GM21825 (cell line): Measurements from ENCODE around the gene CD99.
A peak's percentile ranks its signal among the peaks of the same experiment; 100 is the strongest.

Source experiments
- ATAC-seq: cut with Tn5 transposase; IDR thresholded peaks from one replicate; pipeline ENCODE4 v1.9.1; 2021; ENCODE audit warnings: mild to moderate bottlenecking, moderate library complexity; ENCODE audit not compliant: unreplicated experiment

CD99 gene, protein sequence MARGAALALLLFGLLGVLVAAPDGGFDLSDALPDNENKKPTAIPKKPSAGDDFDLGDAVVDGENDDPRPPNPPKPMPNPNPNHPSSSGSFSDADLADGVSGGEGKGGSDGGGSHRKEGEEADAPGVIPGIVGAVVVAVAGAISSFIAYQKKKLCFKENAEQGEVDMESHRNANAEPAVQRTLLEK

GRCh38 chrX:2690856-2691542 is at the start of gene CD99:
CD99 (plus strand) TSS chrX:2691295; CDS start chrX:2691361, 66 bp downstream.
- peak; percentile 89 for ATAC-seq

DNA sequence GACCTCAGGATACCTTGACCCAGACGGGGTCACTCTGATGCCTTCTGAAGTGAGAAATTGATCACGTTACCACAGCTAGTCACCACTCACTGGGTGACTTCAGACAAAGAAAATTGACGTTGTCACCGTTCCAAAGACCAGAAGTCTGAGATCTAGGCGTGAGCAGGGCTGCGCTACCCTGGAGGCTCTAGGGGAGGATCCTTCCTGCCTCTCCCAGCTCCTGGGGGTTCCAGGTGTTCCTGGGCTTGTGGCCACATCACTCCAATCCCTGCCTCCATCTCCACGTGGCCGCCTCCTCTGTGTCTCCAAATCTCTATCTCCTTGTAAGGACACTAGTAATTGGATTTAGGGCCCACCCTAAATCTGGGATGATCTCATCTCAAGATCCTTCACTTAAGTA is 48.9 kb upstream of the CD99 start:
- no peak for ATAC-seq

DNA sequence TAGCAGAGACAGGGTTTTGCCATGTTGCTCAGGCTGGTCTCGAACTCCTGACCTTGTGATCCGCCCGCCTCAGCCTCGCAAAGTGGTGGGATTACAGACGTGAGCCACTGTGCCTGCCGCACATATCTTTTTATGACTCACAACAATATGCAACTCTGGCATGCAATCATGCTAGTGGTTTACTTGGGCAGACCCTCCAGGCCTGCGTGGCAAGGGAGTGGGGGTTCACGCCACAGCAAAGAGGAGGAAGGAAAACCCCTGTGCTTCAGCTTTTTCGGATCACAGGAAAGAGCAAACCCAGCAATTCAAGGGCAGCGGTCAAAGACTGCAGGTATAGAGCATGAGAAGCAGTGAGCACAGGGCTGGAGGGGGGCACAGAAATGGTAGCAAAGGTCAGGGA is 48.3 kb upstream of the CD99 start:
- no peak for ATAC-seq

DNA sequence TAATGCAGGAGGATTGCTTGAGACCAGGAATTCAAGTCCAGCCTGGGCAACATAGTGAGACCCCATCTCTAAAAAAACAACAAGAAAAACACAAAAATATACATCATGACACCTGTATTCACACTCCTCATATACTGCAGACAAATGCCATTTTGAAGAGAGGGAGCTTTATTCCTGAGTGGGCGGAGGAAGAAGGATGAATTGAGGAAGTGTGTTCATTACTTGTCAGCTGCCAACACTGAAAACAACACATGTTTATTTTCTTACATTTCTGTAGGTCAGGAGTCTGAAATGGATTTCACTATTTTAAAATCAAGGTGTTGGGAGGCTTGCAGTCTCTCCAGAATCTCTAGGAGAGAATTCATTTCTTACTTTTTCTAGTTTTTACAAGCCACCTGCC is 47.2 kb upstream of the CD99 start:
- no peak for ATAC-seq

- ATAC-seq: no peak
Measured at GRCh38 chrX:2645563-2645962, 45.5 kb upstream of the CD99 start.

GRCh38 chrX:2647627-2648026 is 43.5 kb upstream of the CD99 start:
- no peak for ATAC-seq

DNA sequence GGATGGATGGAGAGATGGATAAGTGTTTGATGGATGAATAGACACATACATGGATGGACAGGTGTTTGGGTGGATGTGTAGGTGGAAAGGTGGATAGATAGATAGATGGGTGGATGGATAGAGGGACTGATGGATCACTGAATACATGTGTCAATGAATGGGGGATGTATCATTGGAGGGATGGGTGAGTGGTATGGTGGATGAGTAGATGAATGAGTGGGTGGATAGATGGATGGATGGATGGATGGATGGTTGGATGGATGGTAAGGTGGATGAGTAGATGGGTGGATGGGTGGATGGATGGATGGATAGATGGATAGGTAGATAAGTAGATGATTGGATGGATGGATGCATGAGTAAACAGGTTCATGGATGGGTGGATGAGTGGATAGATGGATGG is 41.1 kb upstream of the CD99 start:
- ATAC-seq: no peak

DNA sequence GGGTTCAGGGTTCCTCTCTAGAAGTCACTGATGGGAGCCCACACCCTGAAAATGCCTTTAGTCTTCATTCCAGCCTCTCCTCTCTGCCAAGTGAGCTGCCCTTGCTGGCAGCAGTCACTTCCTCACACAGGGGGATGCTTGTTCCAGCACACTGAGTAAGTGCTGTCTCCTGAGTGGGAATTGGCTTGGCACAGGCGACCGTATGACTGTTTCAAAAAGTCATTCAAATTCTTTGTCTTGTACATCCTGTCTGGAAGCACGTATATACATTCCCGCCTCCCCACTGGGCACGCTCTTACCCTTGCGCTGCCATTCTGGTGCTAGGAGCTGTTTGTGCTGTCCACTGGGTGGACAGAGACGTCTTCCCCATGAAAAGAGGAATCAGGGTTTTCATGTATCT is 40.2 kb upstream of the CD99 start:
- no peak for ATAC-seq

GRCh38 chrX:2652106-2652505 is 39.0 kb upstream of the CD99 start:
- ATAC-seq: no peak

DNA sequence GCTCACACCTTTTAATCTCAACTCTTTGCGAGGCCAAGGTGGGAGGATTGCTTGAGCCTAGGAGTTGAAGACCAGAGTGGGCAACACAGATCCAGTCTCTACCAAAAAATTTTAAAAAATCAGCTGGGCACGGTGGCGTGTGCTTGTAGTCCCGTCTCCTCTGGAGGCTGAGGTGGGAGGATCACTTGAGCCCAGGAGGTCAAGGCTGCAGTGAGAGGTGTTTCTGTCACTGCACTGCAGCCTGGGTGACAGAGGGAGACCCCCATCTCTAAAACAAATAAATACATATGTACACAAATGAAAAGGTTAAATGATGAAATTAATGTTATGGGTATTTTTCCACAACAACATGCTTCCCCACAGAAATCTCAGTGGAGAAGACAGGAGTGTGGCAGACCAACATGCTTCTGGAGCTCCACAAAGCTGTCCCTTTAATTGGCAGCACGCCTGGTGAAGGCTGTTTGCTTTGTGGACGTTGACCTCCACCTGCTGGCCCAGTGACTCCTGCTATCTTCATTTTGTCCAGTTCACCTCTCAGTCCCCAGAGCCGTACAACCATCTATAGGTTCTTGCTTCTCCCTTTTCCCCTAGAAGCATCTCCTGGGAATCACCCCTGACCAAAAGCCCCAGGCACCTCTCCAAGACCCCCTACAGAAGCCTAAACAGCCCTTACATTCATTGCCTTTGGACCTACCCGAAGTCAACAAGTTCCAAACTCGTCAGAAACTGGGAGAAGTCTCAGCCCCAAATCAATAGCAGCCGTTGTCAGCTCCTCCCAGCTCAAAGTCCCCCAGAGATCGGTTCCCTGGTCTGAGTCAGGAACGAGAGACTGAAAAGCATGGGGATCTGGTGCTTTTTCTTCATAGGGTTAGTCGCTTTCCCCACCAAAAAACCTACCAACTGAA is 36.4 kb upstream of the CD99 start:
- ATAC-seq: no peak

- ATAC-seq: no peak
Measured at GRCh38 chrX:2656257-2656836, 34.7 kb upstream of the CD99 start.

GRCh38 chrX:2657532-2658113 is 33.5 kb upstream of the CD99 start:
- ATAC-seq: no peak

DNA sequence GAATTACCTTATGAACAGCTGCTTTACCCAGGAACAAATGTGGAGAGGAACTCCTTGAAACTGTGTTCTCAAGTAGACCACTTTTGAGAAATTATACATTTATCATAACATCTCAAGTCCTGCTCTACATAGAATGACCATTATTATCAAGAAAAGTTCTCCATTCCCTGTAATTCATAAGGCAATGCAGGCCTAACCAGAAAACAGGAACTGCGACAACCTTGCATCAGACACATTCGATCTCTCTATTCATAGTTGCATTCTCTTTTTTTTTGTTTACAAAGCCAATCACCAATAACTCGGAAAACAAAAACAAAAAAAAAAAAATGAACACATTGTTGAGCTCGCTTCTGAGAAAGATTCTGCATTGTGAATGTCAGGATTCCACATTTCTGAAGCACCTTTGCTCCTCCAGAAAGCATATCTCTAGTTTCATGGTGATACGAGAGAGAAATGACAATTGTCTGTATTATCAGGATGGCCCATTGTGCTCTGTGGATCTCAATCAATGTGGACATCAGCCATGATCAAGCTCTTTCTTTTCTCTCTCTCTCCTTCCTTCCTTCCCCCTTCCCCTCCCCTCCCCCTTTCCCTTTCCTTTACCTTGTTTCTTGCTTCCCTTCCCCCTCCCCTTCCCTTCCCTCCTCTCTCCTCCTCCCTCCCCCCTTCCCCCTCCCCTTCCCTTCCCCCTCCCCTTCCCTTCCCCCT is 32.4 kb upstream of the CD99 start:
- ATAC-seq: no peak

DNA sequence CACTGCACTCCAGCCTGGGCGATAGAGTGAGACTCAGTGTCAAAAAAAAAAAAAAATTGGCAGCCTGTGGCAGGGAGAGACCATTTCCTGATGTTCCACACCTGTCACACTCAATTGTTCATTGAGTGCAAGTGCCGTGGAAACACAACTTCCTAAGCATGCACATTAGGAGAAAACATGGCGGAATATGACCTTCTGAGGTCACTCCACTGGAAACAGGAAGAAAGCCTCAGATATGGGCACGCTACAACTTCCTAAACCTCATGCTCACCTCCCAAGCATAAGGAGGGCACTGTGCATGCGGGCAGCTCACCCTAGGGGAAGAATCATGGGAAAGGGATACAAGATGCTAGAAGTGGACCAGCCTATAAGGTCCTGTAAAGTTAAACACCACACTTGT is 28.5 kb upstream of the CD99 start:
- ATAC-seq: no peak

GRCh38 chrX:2664502-2664901 is 26.6 kb upstream of the CD99 start:
- no peak for ATAC-seq

GRCh38 chrX:2665387-2666304 is 25.4 kb upstream of the CD99 start:
- ATAC-seq: no peak

DNA sequence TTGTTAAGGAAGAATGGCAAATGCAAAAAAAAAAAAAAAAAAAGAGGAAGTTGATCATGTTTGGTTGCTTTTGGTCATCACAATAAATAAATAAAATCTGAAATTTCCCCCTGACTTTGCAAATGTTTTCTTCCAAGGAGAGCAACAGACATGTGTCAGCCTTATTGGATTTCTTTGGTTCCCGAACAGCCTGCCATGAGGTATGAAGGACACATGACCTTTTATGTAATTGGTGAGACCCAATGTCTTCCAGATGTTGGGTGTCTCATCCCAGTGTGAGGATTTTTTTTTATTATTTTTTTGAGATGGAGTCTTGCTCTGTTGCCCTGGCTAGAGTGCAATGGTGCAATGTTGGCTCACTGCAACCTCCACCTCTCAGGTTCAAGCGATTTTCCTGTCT is 24.6 kb upstream of the CD99 start:
- ATAC-seq: no peak

- ATAC-seq: no peak
Measured at GRCh38 chrX:2670978-2671377, 20.1 kb upstream of the CD99 start.

GRCh38 chrX:2672084-2672483 is 19.0 kb upstream of the CD99 start:
- no peak for ATAC-seq

DNA sequence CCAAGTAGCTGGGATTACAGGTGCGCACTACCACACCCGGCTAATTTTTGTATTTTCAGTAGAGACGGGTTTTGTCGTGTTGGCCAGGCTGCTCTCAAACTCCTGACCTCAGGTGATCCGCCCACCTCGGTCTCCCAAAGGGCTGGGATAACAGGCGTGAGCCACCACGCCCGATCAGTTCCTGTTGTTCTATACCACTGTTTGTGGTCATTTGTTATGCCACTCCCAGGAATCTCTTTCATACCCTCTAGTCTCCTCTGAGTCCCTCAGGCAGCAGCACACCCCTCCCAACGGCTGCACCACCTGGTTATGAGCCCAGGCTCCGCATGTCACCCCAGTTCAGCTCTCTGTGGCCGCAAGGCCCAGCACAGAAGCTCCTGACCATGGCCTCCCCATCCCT is 17.5 kb upstream of the CD99 start:
- ATAC-seq: no peak
